ENCODE data around the gene TSKU. TPM values are rescaled to one million over a fixed set of nuclear protein-coding genes. Genes with fewer than 3 reads are reported as not detected.

TSKU gene
- total RNA-seq, 1 donor from 2014 or later: 42.3 TPM

GRCh38 chr11:76753449-76753848, 29.7 kb upstream of the TSKU start:
- H3K4me1 Mint-ChIP-seq (ENCODE audit: low read depth): peaks cover 15% of the 10 kb centered on the region
- no peaks in the 10 kb centered on the region for H3K27me3 Mint-ChIP-seq (ENCODE audit: low read depth)
- H3K27ac Mint-ChIP-seq (ENCODE audit: unreplicated experiment): no peak overlapping the region
- H3K36me3 Mint-ChIP-seq (ENCODE audit: low read depth): no peaks in the 10 kb centered on the region
- DNase-seq (ENCODE audit: low spot score): no peak
- H3K9me3 Mint-ChIP-seq (ENCODE audit: low read depth): no peaks in the 10 kb centered on the region
- no peak for TF ChIP-seq CTCF (IDR thresholded peaks at IDR 0.05)
- no peak overlapping the region for H3K4me3 Mint-ChIP-seq (ENCODE audit: unreplicated experiment)

- Mint-ChIP-seq H3K4me3 (ENCODE audit: unreplicated experiment) (no peak overlapping the region), H3K4me1 (ENCODE audit: low read depth) (peaks cover 15% of the 10 kb centered on the region), H3K27ac (ENCODE audit: unreplicated experiment) (no peak overlapping the region), H3K9me3 (ENCODE audit: low read depth) (no peaks in the 10 kb centered on the region), H3K27me3 (ENCODE audit: low read depth) (no peaks in the 10 kb centered on the region), H3K36me3 (ENCODE audit: low read depth) (no peaks in the 10 kb centered on the region)
- peak; percentile 20 for DNase-seq (ENCODE audit: low spot score)
- no peak for TF ChIP-seq CTCF (IDR thresholded peaks at IDR 0.05)
These were observed 29.2 kb upstream of the TSKU start for GRCh38 chr11:76753950-76754349.

GRCh38 chr11:76756341-76756741, 26.8 kb upstream of the TSKU start:
- DNase-seq (ENCODE audit: low spot score): peak; percentile 63
- H3K4me3 Mint-ChIP-seq (ENCODE audit: unreplicated experiment): no peak overlapping the region
- no peaks in the 10 kb centered on the region for H3K27me3 Mint-ChIP-seq (ENCODE audit: low read depth)
- no peaks in the 10 kb centered on the region for H3K9me3 Mint-ChIP-seq (ENCODE audit: low read depth)
- TF ChIP-seq CTCF (IDR thresholded peaks at IDR 0.05): no peak
- H3K4me1 Mint-ChIP-seq (ENCODE audit: low read depth): peaks cover 15% of the 10 kb centered on the region
- H3K27ac Mint-ChIP-seq (ENCODE audit: unreplicated experiment): no peak overlapping the region
- H3K36me3 Mint-ChIP-seq (ENCODE audit: low read depth): no peaks in the 10 kb centered on the region

- H3K9me3 Mint-ChIP-seq (ENCODE audit: low read depth): no peaks in the 10 kb centered on the region
- DNase-seq (ENCODE audit: low spot score): no peak
- peaks cover 8% of the 10 kb centered on the region for H3K4me1 Mint-ChIP-seq (ENCODE audit: low read depth)
- no peak overlapping the region for H3K4me3 Mint-ChIP-seq (ENCODE audit: unreplicated experiment)
- no peaks in the 10 kb centered on the region for H3K36me3 Mint-ChIP-seq (ENCODE audit: low read depth)
- H3K27me3 Mint-ChIP-seq (ENCODE audit: low read depth): no peaks in the 10 kb centered on the region
- no peak overlapping the region for H3K27ac Mint-ChIP-seq (ENCODE audit: unreplicated experiment)
- no peak for TF ChIP-seq CTCF (IDR thresholded peaks at IDR 0.05)
These were observed 24.8 kb upstream of the TSKU start for GRCh38 chr11:76758311-76758710.

- no peak for TF ChIP-seq CTCF (IDR thresholded peaks at IDR 0.05)
- Mint-ChIP-seq H3K9me3 (ENCODE audit: low read depth) (no peaks in the 10 kb centered on the region), H3K4me1 (ENCODE audit: low read depth) (peaks cover 11% of the 10 kb centered on the region), H3K36me3 (ENCODE audit: low read depth) (no peaks in the 10 kb centered on the region), H3K27ac (ENCODE audit: unreplicated experiment) (no peak overlapping the region), H3K27me3 (ENCODE audit: low read depth) (no peaks in the 10 kb centered on the region), H3K4me3 (ENCODE audit: unreplicated experiment) (no peak overlapping the region)
- peak; percentile 15 for DNase-seq (ENCODE audit: low spot score)
These were observed 24.1 kb upstream of the TSKU start for GRCh38 chr11:76759092-76759491.
